Right renal cortex interstitium (tissue), 3 donors: Measurements from ENCODE around the gene MYO7B. TPM values are rescaled to one million over a fixed set of nuclear protein-coding genes. Genes with fewer than 3 reads are reported as not detected.

Experiments used
- DNase-seq, 3 donors: peaks; one replicate each; pipeline ENCODE4 v3.0.0-alpha.2; 2013; ENCODE audit warnings: low read depth in 3 of 3, low spot score in 2 of 3
- polyA plus RNA-seq, 3 donors: library from polyadenylated mRNA; unstranded; fragments of 120-200 nt; gene quantifications; one replicate each; pipeline ENCODE4 v1.2.1, GENCODE V29; 2013; ENCODE audit not compliant: insufficient read length in 3 of 3

Gene MYO7B
- polyA plus RNA-seq, 3 donors, result 18.0 to 22.3 (median 19.9) TPM

- no peak for DNase-seq
These were observed 137.1 kb downstream of the MYO7B start for GRCh38 chr2:127672341-127673224.

GRCh38 chr2:127673291-127674069 is 138.0 kb downstream of the MYO7B start:
- no peak for DNase-seq

- no peak for DNase-seq
These were observed 139.0 kb downstream of the MYO7B start for GRCh38 chr2:127674241-127675209.

GRCh38 chr2:127675331-127676261 is 140.1 kb downstream of the MYO7B start, which contains the start of gene LIMS2:
Gene LIMS2 (minus strand): TSS chr2:127675530. CDS start chr2:127675024, 506 bp downstream.
- DNase-seq, result no peak

GRCh38 chr2:127676906-127677305 is 141.4 kb downstream of the MYO7B start:
- DNase-seq, result no peak

- no peak for DNase-seq
These were observed 143.0 kb downstream of the MYO7B start for GRCh38 chr2:127678531-127678930.

- no peak for DNase-seq
These were observed 143.5 kb downstream of the MYO7B start for GRCh38 chr2:127678991-127679390.

GRCh38 chr2:127679680-127680361 is 144.3 kb downstream of the MYO7B start:
- DNase-seq, result no peak

- DNase-seq, result no peak
These were observed 145.3 kb downstream of the MYO7B start for GRCh38 chr2:127680706-127681287.

GRCh38 chr2:127681288-127681804 is 145.9 kb downstream of the MYO7B start:
- DNase-seq, result no peak

GRCh38 chr2:127681976-127682857 is 146.7 kb downstream of the MYO7B start:
- DNase-seq, result no peak

- DNase-seq, result no peak
These were observed 147.6 kb downstream of the MYO7B start for GRCh38 chr2:127683056-127683455.

- no peak for DNase-seq
These were observed 148.3 kb downstream of the MYO7B start for GRCh38 chr2:127683757-127684156.

GRCh38 chr2:127685410-127686080 is 150.1 kb downstream of the MYO7B start:
- DNase-seq, result no peak
